ENCODE results near the gene PROZ. TPM values are rescaled to one million over a fixed set of nuclear protein-coding genes. Genes with fewer than 3 reads are reported as not detected.
A peak's percentile ranks its signal among the peaks of the same experiment; 100 is the strongest.

The PROZ gene
- total RNA-seq, 2 experiments from 2014 or later, result not detected

- Histone ChIP-seq H4K20me1 (ENCODE audit: insufficient read depth, low read length) (no peaks in the 10 kb centered on the region), H2AFZ (ENCODE audit: low read length) (no peak overlapping the region), H3K9me2 (ENCODE audit: insufficient read depth, low read length) (no peaks in the 10 kb centered on the region), H3K4me1 (ENCODE audit: insufficient read depth, low read length, poor library complexity, severe bottlenecking) (no peaks in the 10 kb centered on the region), H3K27ac (ENCODE audit: low read depth, low read length, poor library complexity, severe bottlenecking) (no peak overlapping the region), H3K9me3 (ENCODE audit: low read length) (no peaks in the 10 kb centered on the region), H3K36me3 (ENCODE audit: insufficient read depth, low read length) (no peaks in the 10 kb centered on the region), H3K4me2 (ENCODE audit: low read length) (no peak overlapping the region), H3K4me3 (ENCODE audit: low read depth, low read length, poor library complexity, severe bottlenecking) (no peak overlapping the region), H3K79me2 (ENCODE audit: insufficient read depth, low read depth, low read length) (no peaks in the 10 kb centered on the region)
- CTCF ChIA-PET (ENCODE audit: unreplicated experiment), result no interaction called here
- POLR2A ChIA-PET, result no interaction called here
- TF ChIP-seq, protein P1, sequence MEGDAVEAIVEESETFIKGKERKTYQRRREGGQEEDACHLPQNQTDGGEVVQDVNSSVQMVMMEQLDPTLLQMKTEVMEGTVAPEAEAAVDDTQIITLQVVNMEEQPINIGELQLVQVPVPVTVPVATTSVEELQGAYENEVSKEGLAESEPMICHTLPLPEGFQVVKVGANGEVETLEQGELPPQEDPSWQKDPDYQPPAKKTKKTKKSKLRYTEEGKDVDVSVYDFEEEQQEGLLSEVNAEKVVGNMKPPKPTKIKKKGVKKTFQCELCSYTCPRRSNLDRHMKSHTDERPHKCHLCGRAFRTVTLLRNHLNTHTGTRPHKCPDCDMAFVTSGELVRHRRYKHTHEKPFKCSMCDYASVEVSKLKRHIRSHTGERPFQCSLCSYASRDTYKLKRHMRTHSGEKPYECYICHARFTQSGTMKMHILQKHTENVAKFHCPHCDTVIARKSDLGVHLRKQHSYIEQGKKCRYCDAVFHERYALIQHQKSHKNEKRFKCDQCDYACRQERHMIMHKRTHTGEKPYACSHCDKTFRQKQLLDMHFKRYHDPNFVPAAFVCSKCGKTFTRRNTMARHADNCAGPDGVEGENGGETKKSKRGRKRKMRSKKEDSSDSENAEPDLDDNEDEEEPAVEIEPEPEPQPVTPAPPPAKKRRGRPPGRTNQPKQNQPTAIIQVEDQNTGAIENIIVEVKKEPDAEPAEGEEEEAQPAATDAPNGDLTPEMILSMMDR (conservative IDR thresholded peaks at IDR 0.05; ENCODE audit: low read length), result peak; percentile 39; the same call in 1 of the 2 replicates
- TF ChIP-seq EZH2phosphoT487 (IDR thresholded peaks at IDR 0.05; ENCODE audit: borderline replicate concordance, low read depth, low read length), result no peak
- BruUV-seq (replicated peaks), result no TSS peak
- DNase-seq (ENCODE audit: low spot score), result no peak
- intact Hi-C loops (cut with micrococcal nuclease; ENCODE audit: unreplicated experiment), result no loop called here
These were observed 34.9 kb upstream of the PROZ start for GRCh38 chr13:113123226-113124201.

GRCh38 chr13:113124211-113124970 lies 34.1 kb upstream of the PROZ start:
- CTCF ChIA-PET (ENCODE audit: unreplicated experiment), result no interaction called here
- Histone ChIP-seq H3K36me3 (ENCODE audit: insufficient read depth, low read length) (no peaks in the 10 kb centered on the region), H3K9me3 (ENCODE audit: low read length) (no peaks in the 10 kb centered on the region), H3K27ac (ENCODE audit: low read depth, low read length, poor library complexity, severe bottlenecking) (no peak overlapping the region), H2AFZ (ENCODE audit: low read length) (no peak overlapping the region), H3K4me3 (ENCODE audit: low read depth, low read length, poor library complexity, severe bottlenecking) (no peak overlapping the region), H3K79me2 (ENCODE audit: insufficient read depth, low read depth, low read length) (no peaks in the 10 kb centered on the region), H3K9me2 (ENCODE audit: insufficient read depth, low read length) (no peaks in the 10 kb centered on the region), H3K4me2 (ENCODE audit: low read length) (no peak overlapping the region), H3K4me1 (ENCODE audit: insufficient read depth, low read length, poor library complexity, severe bottlenecking) (no peaks in the 10 kb centered on the region), H4K20me1 (ENCODE audit: insufficient read depth, low read length) (no peaks in the 10 kb centered on the region)
- BruUV-seq (replicated peaks), result no TSS peak
- no peak for DNase-seq (ENCODE audit: low spot score)
- POLR2A ChIA-PET, result no interaction called here
- TF ChIP-seq EZH2phosphoT487 (IDR thresholded peaks at IDR 0.05; ENCODE audit: borderline replicate concordance, low read depth, low read length), result no peak
- TF ChIP-seq, protein P1 (conservative IDR thresholded peaks at IDR 0.05; ENCODE audit: low read length), result no peak
- intact Hi-C loops (cut with micrococcal nuclease; ENCODE audit: unreplicated experiment), result no loop called here
